GM21619 (cell line): ENCODE results near the gene DEFB114.

ENCODE experiments used
- ATAC-seq: cut with Tn5 transposase; IDR thresholded peaks from one replicate; pipeline ENCODE4 v1.9.1; 2021; ENCODE audit not compliant: unreplicated experiment

Gene DEFB114

GRCh38 chr6:49937017-49937416, 26.9 kb downstream of the DEFB114 start:
- no peak for ATAC-seq

- ATAC-seq = no peak
These were observed 28.6 kb downstream of the DEFB114 start for GRCh38 chr6:49935387-49935786.

- no peak for ATAC-seq
These were observed 29.2 kb downstream of the DEFB114 start for GRCh38 chr6:49934770-49935169.

- no peak for ATAC-seq
These were observed 30.4 kb downstream of the DEFB114 start for GRCh38 chr6:49933526-49933925.

- ATAC-seq = no peak
These were observed 34.6 kb downstream of the DEFB114 start for GRCh38 chr6:49929340-49929739.

GRCh38 chr6:49923826-49924225, 40.1 kb downstream of the DEFB114 start:
- ATAC-seq = no peak

- ATAC-seq = no peak
These were observed 43.9 kb downstream of the DEFB114 start for GRCh38 chr6:49919935-49920644.

- no peak for ATAC-seq
These were observed 44.7 kb downstream of the DEFB114 start for GRCh38 chr6:49919261-49919660.

GRCh38 chr6:49918787-49919186, 45.2 kb downstream of the DEFB114 start:
- no peak for ATAC-seq

- no peak for ATAC-seq
These were observed 48.9 kb downstream of the DEFB114 start for GRCh38 chr6:49915035-49915434.

- ATAC-seq = no peak
These were observed 50.2 kb downstream of the DEFB114 start for GRCh38 chr6:49913636-49914375.

GRCh38 chr6:49912196-49912595, 51.8 kb downstream of the DEFB114 start:
- ATAC-seq = no peak

- no peak for ATAC-seq
These were observed 52.7 kb downstream of the DEFB114 start for GRCh38 chr6:49911252-49911651.
